Measurements from ENCODE around the gene TMEM220. TPM values are rescaled to one million over a fixed set of nuclear protein-coding genes. Genes with fewer than 3 reads are reported as not detected.

The TMEM220 gene
- total RNA-seq, 1 donor from 2014 or later: 17.6 TPM

- DNase-seq (ENCODE audit: low spot score): no peak
These were observed 65.3 kb downstream of the TMEM220 start for GRCh38 chr17:10664571-10664970.

Other genes starting within 250 kb of the TMEM220 start
- gene MYH1, start 211.5 kb downstream of the TMEM220 start, total RNA-seq: 0.05 TPM
- 0.78 TPM for gene MYH2, start 180.4 kb downstream of the TMEM220 start, total RNA-seq
- gene MYH3, start 72.7 kb downstream of the TMEM220 start, total RNA-seq: 6.2 TPM
- 35.9 TPM for gene SCO1, start 32.5 kb downstream of the TMEM220 start, total RNA-seq
- gene ADPRM, start 32.4 kb downstream of the TMEM220 start, total RNA-seq: 12.8 TPM
- gene TMEM238L, start 74.1 kb upstream of the TMEM220 start, total RNA-seq: 12.4 TPM
- not detected for gene PIRT, start 108.1 kb upstream of the TMEM220 start, total RNA-seq